ENCODE results near the gene TRIM62. TPM values are rescaled to one million over a fixed set of nuclear protein-coding genes. Genes with fewer than 3 reads are reported as not detected.
"Not testable (repeated sequence)": the region's sequence is repeated elsewhere in the genome, so short reads cannot be mapped to it uniquely, and the experiment has no call there.

The TRIM62 gene
- total RNA-seq, 4 donors from 2014 or later, result 25.8 to 41.4 (median 34.0) TPM

GRCh38 chr1:33141216-33141615 lies 40.6 kb downstream of the TRIM62 start:
- Histone ChIP-seq H3K4me1 (peaks cover 13% of the 10 kb centered on the region), H3K36me3 (peaks cover 9% of the 10 kb centered on the region), H3K4me3 (no peak overlapping the region), H3K27me3 (no peaks in the 10 kb centered on the region), H3K27ac (no peak overlapping the region), H3K9me3 (no peaks in the 10 kb centered on the region)
- WGBS, result 75% methylated on average over 2 of the region's 2 CpGs
- TF ChIP-seq EP300 (IDR thresholded peaks at IDR 0.05) (no peak), POLR2AphosphoS5 (IDR thresholded peaks at IDR 0.05) (no peak), POLR2A (IDR thresholded peaks at IDR 0.05) (no peak), CTCF (IDR thresholded peaks at IDR 0.05) (no peak)
- no peak for DNase-seq (ENCODE audit: low spot score in 2 of 2)

GRCh38 chr1:33140153-33141149 lies 41.4 kb downstream of the TRIM62 start:
- DNase-seq (ENCODE audit: low spot score in 2 of 2), result no peak
- WGBS, result 54% methylated on average over 9 of the region's 9 CpGs
- H3K36me3 ChIP-seq, result peaks cover under 1% of the 10 kb centered on the region
- H3K4me3 ChIP-seq, result no peak overlapping the region
- H3K27me3 ChIP-seq, result no peaks in the 10 kb centered on the region
- H3K4me1 ChIP-seq, result peaks cover 13% of the 10 kb centered on the region
- H3K9me3 ChIP-seq, result no peaks in the 10 kb centered on the region
- TF ChIP-seq EP300 (IDR thresholded peaks at IDR 0.05) (no peak), POLR2A (IDR thresholded peaks at IDR 0.05) (no peak), CTCF (IDR thresholded peaks at IDR 0.05) (no peak), POLR2AphosphoS5 (IDR thresholded peaks at IDR 0.05) (no peak)
- H3K27ac ChIP-seq, result no peak overlapping the region

- Histone ChIP-seq H3K36me3 (no peaks in the 10 kb centered on the region), H3K4me3 (no peak overlapping the region), H3K4me1 (peaks cover 3% of the 10 kb centered on the region), H3K27me3 (no peaks in the 10 kb centered on the region), H3K27ac (no peak overlapping the region), H3K9me3 (no peaks in the 10 kb centered on the region)
- TF ChIP-seq POLR2A (IDR thresholded peaks at IDR 0.05), result no peak
- TF ChIP-seq EP300 (IDR thresholded peaks at IDR 0.05), result no peak
- TF ChIP-seq POLR2AphosphoS5 (IDR thresholded peaks at IDR 0.05), result no peak
- TF ChIP-seq CTCF (IDR thresholded peaks at IDR 0.05), result peak in 1 of 2 donors; percentile 29
- no peak for DNase-seq (ENCODE audit: low spot score in 2 of 2)
- 63% methylated on average over 7 of the region's 8 CpGs for WGBS
Measured at GRCh38 chr1:33137800-33138199, 44.0 kb downstream of the TRIM62 start.

GRCh38 chr1:33136041-33136440 lies 45.8 kb downstream of the TRIM62 start:
- not testable (repeated sequence) for H3K4me3 ChIP-seq; H3K36me3 ChIP-seq; H3K4me1 ChIP-seq; H3K27ac ChIP-seq; H3K27me3 ChIP-seq; H3K9me3 ChIP-seq; DNase-seq (ENCODE audit: low spot score in 2 of 2)
- WGBS, result 94% methylated on average over 1 of the region's 1 CpG

- Histone ChIP-seq H3K4me1 (peaks cover 19% of the 10 kb centered on the region), H3K4me3 (no peak overlapping the region), H3K27me3 (no peaks in the 10 kb centered on the region), H3K27ac (no peak overlapping the region), H3K36me3 (no peaks in the 10 kb centered on the region), H3K9me3 (no peaks in the 10 kb centered on the region)
- DNase-seq (ENCODE audit: low spot score in 2 of 2), result peak in 1 of 2 donors; percentile 15
- 81% methylated on average over 9 of the region's 10 CpGs for WGBS
- TF ChIP-seq CTCF (IDR thresholded peaks at IDR 0.05) (no peak), POLR2A (IDR thresholded peaks at IDR 0.05) (no peak), EP300 (IDR thresholded peaks at IDR 0.05) (no peak), POLR2AphosphoS5 (IDR thresholded peaks at IDR 0.05) (no peak)
Measured at GRCh38 chr1:33133478-33134105, 48.3 kb downstream of the TRIM62 start.

Data from suprapubic skin (tissue), 4 donors.